ENCODE measurements around the gene WDR70.
"Not testable (repeated sequence)": the region's sequence is repeated elsewhere in the genome, so short reads cannot be mapped to it uniquely, and the experiment has no call there.

WDR70 gene

GRCh38 chr5:37569466-37569865 lies 190.3 kb downstream of the WDR70 start:
- DNase-seq (ENCODE audit: low read depth, low spot score): no peak

- no peak for DNase-seq (ENCODE audit: low read depth, low spot score)
These were observed 191.5 kb downstream of the WDR70 start for GRCh38 chr5:37570597-37570996.

GRCh38 chr5:37571985-37572384 lies 192.9 kb downstream of the WDR70 start:
- DNase-seq (ENCODE audit: low read depth, low spot score): no peak

- DNase-seq (ENCODE audit: low read depth, low spot score): no peak
These were observed 196.7 kb downstream of the WDR70 start for GRCh38 chr5:37575541-37576489.

GRCh38 chr5:37576552-37576951 lies 197.4 kb downstream of the WDR70 start:
- no peak for DNase-seq (ENCODE audit: low read depth, low spot score)

- no peak for DNase-seq (ENCODE audit: low read depth, low spot score)
These were observed 199.1 kb downstream of the WDR70 start for GRCh38 chr5:37578176-37578575.

GRCh38 chr5:37580106-37580505 lies 201.0 kb downstream of the WDR70 start:
- DNase-seq (ENCODE audit: low read depth, low spot score): no peak

- DNase-seq (ENCODE audit: low read depth, low spot score): no peak
These were observed 203.1 kb downstream of the WDR70 start for GRCh38 chr5:37582202-37582601.

GRCh38 chr5:37593292-37593691 lies 214.2 kb downstream of the WDR70 start:
- not testable (repeated sequence) for DNase-seq (ENCODE audit: low read depth, low spot score)

- DNase-seq (ENCODE audit: low read depth, low spot score): not testable (repeated sequence)
These were observed 215.7 kb downstream of the WDR70 start for GRCh38 chr5:37594864-37595263.

- DNase-seq (ENCODE audit: low read depth, low spot score): no peak
These were observed 219.6 kb downstream of the WDR70 start for GRCh38 chr5:37598733-37599132.

- no peak for DNase-seq (ENCODE audit: low read depth, low spot score)
These were observed 222.0 kb downstream of the WDR70 start for GRCh38 chr5:37601163-37601562.

GRCh38 chr5:37603072-37603471 lies 224.0 kb downstream of the WDR70 start:
- no peak for DNase-seq (ENCODE audit: low read depth, low spot score)

GRCh38 chr5:37604290-37604689 lies 225.2 kb downstream of the WDR70 start:
- no peak for DNase-seq (ENCODE audit: low read depth, low spot score)

GRCh38 chr5:37606148-37606547 lies 227.0 kb downstream of the WDR70 start:
- no peak for DNase-seq (ENCODE audit: low read depth, low spot score)

- no peak for DNase-seq (ENCODE audit: low read depth, low spot score)
These were observed 227.6 kb downstream of the WDR70 start for GRCh38 chr5:37606632-37607248.

- peak; percentile 35 for DNase-seq (ENCODE audit: low read depth, low spot score)
These were observed 236.1 kb downstream of the WDR70 start for GRCh38 chr5:37615184-37615583.

- DNase-seq (ENCODE audit: low read depth, low spot score): no peak
These were observed 240.2 kb downstream of the WDR70 start for GRCh38 chr5:37619353-37619752.

- DNase-seq (ENCODE audit: low read depth, low spot score): not testable (repeated sequence)
These were observed 243.2 kb downstream of the WDR70 start for GRCh38 chr5:37622354-37622753.

- no peak for DNase-seq (ENCODE audit: low read depth, low spot score)
These were observed 247.1 kb downstream of the WDR70 start for GRCh38 chr5:37626266-37626665.

GRCh38 chr5:37628876-37629275 lies 249.8 kb downstream of the WDR70 start:
- no peak for DNase-seq (ENCODE audit: low read depth, low spot score)

- DNase-seq (ENCODE audit: low read depth, low spot score): no peak
These were observed 252.8 kb downstream of the WDR70 start for GRCh38 chr5:37631939-37632338.
